Neural progenitor cell (in vitro differentiated cells): ENCODE measurements around the gene GPR4.
A peak's percentile ranks its signal among the peaks of the same experiment; 100 is the strongest.

Experiments
- CTCF ChIP-seq: fragments of 200-600 bp; sonication (generic); IDR thresholded peaks from 2 replicates; pipeline ENCODE4 v1.5.1; 2017; ENCODE audit warnings: antibody characterized with exemption, mild to moderate bottlenecking
- EZH2 ChIP-seq: fragments of 200-600 bp; sonication (generic); IDR thresholded peaks from 2 replicates; pipeline ENCODE4 v1.6.1; 2017; ENCODE audit warnings: antibody characterized with exemption, mild to moderate bottlenecking, moderate library complexity

- TF ChIP-seq CTCF (peak; percentile 86), EZH2 (peak; percentile 31)
Observed at GRCh38 chr19:45607071-45608029, 5.3 kb upstream of the GPR4 start.
